HCT116 (cell line): ENCODE measurements around the gene STK32C. TPM values are rescaled to one million over a fixed set of nuclear protein-coding genes. Genes with fewer than 3 reads are reported as not detected.

Source experiments
- ATAC-seq: fragments of 200-7000 bp; cut with Tn5 transposase; 2 replicates; pipeline ENCODE4 v1.9.1; 2020; ENCODE audit warnings: mild to moderate bottlenecking, moderate library complexity
- BruUV-seq: library from RNA; stranded (reverse); fragments of 400-500 nt; replicated peaks from 2 replicates; lab custom pipeline; 2021; lab: Mats Ljungman, UMichigan
- CTCF ChIA-PET: fragments of 300-600 bp; sonication (Branson Sonifier 250); formaldehyde crosslinking; loops from one replicate; lab custom pipeline; 2021; ENCODE audit warnings: antibody characterized with exemption; lab: Charles Lee
- POLR2A ChIA-PET: fragments of 300-600, 350-600 bp; sonication (Branson Sonifier 250); formaldehyde crosslinking; loops from one replicate; lab custom pipeline; 2021; ENCODE audit warnings: antibody characterized with exemption; lab: Charles Lee
- RAD21 ChIA-PET, 2 experiments: fragments of 300-600 bp; sonication (Branson Sonifier 250); formaldehyde crosslinking; loops; one replicate each; lab custom pipeline; 2023; ENCODE audit warnings: low total read pairs in 2 of 2; ENCODE audit not compliant: uncharacterized antibody in 2 of 2, unreplicated experiment in 2 of 2, low non-redundant PET in 1 of 2; lab: Charles Lee
- DNase-seq: peaks from one replicate; pipeline ENCODE4 v3.0.0-alpha.2; 2010; ENCODE audit warnings: low read depth, low spot score
- H2AFZ ChIP-seq: fragments of 200-600 bp; shearing (Covaris generic), sonication (generic); 2 replicates; pipeline ENCODE4 v1.6.1; 2017; ENCODE audit warnings: low read depth, mixed run types, mixed read lengths, antibody characterized with exemption, low read length; ENCODE audit not compliant: poor library complexity, severe bottlenecking
- H3K27ac ChIP-seq: 2 replicates; pipeline ENCODE4 v1.5.1; 2012; ENCODE audit warnings: low read depth, low read length
- H3K27me3 ChIP-seq: fragments of 200-600 bp; sonication (generic); 2 replicates; pipeline ENCODE4 v1.6.1; 2016; ENCODE audit warnings: mixed run types, low read length, mixed read lengths; ENCODE audit not compliant: insufficient read depth
- H3K36me3 ChIP-seq, 2 experiments: fragments of 200-500 bp in 1 of 2; fragments of 200-600 bp in 1 of 2; sonication (Bioruptor generic) in 1 of 2; sonication (generic) in 1 of 2; 2 replicates each; pipeline versions ENCODE4 v1.5.1 to v1.6.1; 2014 to 2016; ENCODE audit warnings: low read length in 2 of 2, inconsistent platforms in 1 of 2, mixed read lengths in 1 of 2, mixed run types in 1 of 2; ENCODE audit not compliant: insufficient read depth in 2 of 2, control insufficient read depth in 1 of 2
- H3K4me1 ChIP-seq, 2 experiments: fragments of 200-600 bp in 1 of 2; sonication (generic) in 1 of 2; 2 replicates each; pipeline versions ENCODE4 v1.5.1 to v1.6.1; 2012 to 2017; ENCODE audit warnings: low read length in 2 of 2, inconsistent platforms in 1 of 2, mild to moderate bottlenecking in 1 of 2, mixed read lengths in 1 of 2, mixed run types in 1 of 2, moderate library complexity in 1 of 2; ENCODE audit not compliant: insufficient read depth in 2 of 2, control insufficient read depth in 1 of 2
- H3K4me2 ChIP-seq: fragments of 200-600 bp; sonication (generic); 2 replicates; pipeline ENCODE4 v1.6.1; 2017; ENCODE audit warnings: mixed run types, low read length, mixed read lengths
- H3K4me3 ChIP-seq, 2 experiments: fragments of 200-600 bp in 1 of 2; sonication (generic) in 1 of 2; replicated peaks in 1 of 2; 2 replicates each; pipeline ENCODE4 v1.5.1; 2011 to 2016; ENCODE audit warnings: low read length in 2 of 2, control low read depth in 1 of 2, low read depth in 1 of 2, mild to moderate bottlenecking in 1 of 2, mixed read lengths in 1 of 2, mixed run types in 1 of 2
- H3K79me2 ChIP-seq: fragments of 200-600 bp; sonication (generic); 2 replicates; pipeline ENCODE4 v1.6.1; 2017; ENCODE audit warnings: mild to moderate bottlenecking, mixed run types, low read length, moderate library complexity, mixed read lengths; ENCODE audit not compliant: insufficient read depth
- H3K9ac ChIP-seq: fragments of 200-600 bp; sonication (generic); 2 replicates; pipeline ENCODE4 v1.6.1; 2016; ENCODE audit warnings: low read length, mixed read lengths
- H3K9me2 ChIP-seq: fragments of 200-600 bp; sonication (generic), shearing (Covaris generic); 2 replicates; pipeline ENCODE4 v1.6.1; 2017; ENCODE audit warnings: mixed run types, mild to moderate bottlenecking, moderate library complexity; ENCODE audit not compliant: insufficient read depth
- H3K9me3 ChIP-seq, 2 experiments: fragments of 200-500 bp in 1 of 2; fragments of 200-600 bp in 1 of 2; sonication (Bioruptor generic) in 1 of 2; sonication (generic) in 1 of 2; 2 replicates each; pipeline ENCODE4 v1.6.1; 2014 to 2017; ENCODE audit warnings: low read length in 2 of 2, mixed read lengths in 2 of 2, inconsistent platforms in 1 of 2, low read depth in 1 of 2, mild to moderate bottlenecking in 1 of 2, mixed run types in 1 of 2, moderate library complexity in 1 of 2; ENCODE audit not compliant: control insufficient read depth in 1 of 2, insufficient read depth in 1 of 2
- H4K20me1 ChIP-seq: fragments of 200-600 bp; sonication (generic), shearing (Covaris generic); 2 replicates; pipeline ENCODE4 v1.6.1; 2017; ENCODE audit warnings: mixed run types, mild to moderate bottlenecking, moderate library complexity; ENCODE audit not compliant: insufficient read depth
- ATF3 ChIP-seq: IDR thresholded peaks from 2 replicates; pipeline ENCODE4 v1.6.1; 2012
- CBX3 ChIP-seq: IDR thresholded peaks from 2 replicates; pipeline ENCODE4 v1.6.1; 2012; ENCODE audit warnings: low read depth
- EGR1 ChIP-seq: IDR thresholded peaks from 2 replicates; pipeline ENCODE4 v1.6.1; 2012; ENCODE audit warnings: low read depth
- ELF1 ChIP-seq: IDR thresholded peaks from 2 replicates; pipeline ENCODE4 v1.6.1; 2012; ENCODE audit warnings: low read depth, borderline replicate concordance
- EZH2phosphoT487 ChIP-seq: fragments of 200-600 bp; IDR thresholded peaks from 2 replicates; pipeline ENCODE4 v1.6.1; 2018; ENCODE audit warnings: antibody characterized with exemption, borderline replicate concordance
- RAD21 ChIP-seq: IDR thresholded peaks from 2 replicates; pipeline ENCODE4 v1.6.1; 2012; ENCODE audit warnings: low read depth, mild to moderate bottlenecking
- REST ChIP-seq: IDR thresholded peaks from 2 replicates; pipeline ENCODE4 v1.6.1; 2012; ENCODE audit warnings: low read depth
- SP1 ChIP-seq: IDR thresholded peaks from 2 replicates; pipeline ENCODE4 v1.6.1; 2012; ENCODE audit warnings: low read depth
- ZFX ChIP-seq: fragments of 450-650 bp; IDR thresholded peaks from 2 replicates; pipeline ENCODE4 v1.6.1; 2017
- intact Hi-C: fragments of 100-400 bp; cut with micrococcal nuclease; formaldehyde crosslinking; loops from 2 replicates; pipeline ENCODE4 v1.10.0; 2022
- total RNA-seq: library from RNA; stranded (reverse); gene quantifications from one replicate; pipeline ENCODE4 v1.2.1, GENCODE V29; 2021; ENCODE audit not compliant: unreplicated experiment
- TF ChIP-seq, protein P1 (sequence below): IDR thresholded peaks from 2 replicates; pipeline ENCODE4 v1.6.1; 2011; ENCODE audit warnings: mild to moderate bottlenecking, low read length, moderate library complexity; ENCODE audit not compliant: insufficient replicate concordance; ENCODE audit errors: extremely low read depth

STK32C gene
- total RNA-seq, 1 experiment from 2014 or later: 29.7 TPM

DNA sequence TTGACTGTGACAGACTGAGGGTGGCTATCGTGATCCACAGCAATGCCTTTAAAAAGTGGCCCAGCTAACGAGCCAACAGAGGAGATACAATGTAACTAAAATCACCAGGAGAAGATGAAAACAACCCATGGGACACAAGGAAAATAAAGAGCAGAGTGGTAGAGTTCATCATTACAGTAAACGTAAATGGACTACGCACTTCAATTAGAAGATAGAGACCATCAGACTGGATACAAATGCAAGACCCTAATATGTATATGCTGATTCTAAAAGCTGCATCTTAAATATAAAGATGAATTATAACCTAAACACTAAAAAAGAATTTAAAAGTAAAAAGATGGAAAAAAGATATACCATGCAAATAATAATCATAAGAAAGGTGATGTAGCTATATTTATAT lies 6.6 kb upstream of the STK32C start (continued):
- TF ChIP-seq ZFX (no peak), REST (no peak), SP1 (no peak), EZH2phosphoT487 (no peak), EGR1 (no peak)
- TF ChIP-seq, protein P1, sequence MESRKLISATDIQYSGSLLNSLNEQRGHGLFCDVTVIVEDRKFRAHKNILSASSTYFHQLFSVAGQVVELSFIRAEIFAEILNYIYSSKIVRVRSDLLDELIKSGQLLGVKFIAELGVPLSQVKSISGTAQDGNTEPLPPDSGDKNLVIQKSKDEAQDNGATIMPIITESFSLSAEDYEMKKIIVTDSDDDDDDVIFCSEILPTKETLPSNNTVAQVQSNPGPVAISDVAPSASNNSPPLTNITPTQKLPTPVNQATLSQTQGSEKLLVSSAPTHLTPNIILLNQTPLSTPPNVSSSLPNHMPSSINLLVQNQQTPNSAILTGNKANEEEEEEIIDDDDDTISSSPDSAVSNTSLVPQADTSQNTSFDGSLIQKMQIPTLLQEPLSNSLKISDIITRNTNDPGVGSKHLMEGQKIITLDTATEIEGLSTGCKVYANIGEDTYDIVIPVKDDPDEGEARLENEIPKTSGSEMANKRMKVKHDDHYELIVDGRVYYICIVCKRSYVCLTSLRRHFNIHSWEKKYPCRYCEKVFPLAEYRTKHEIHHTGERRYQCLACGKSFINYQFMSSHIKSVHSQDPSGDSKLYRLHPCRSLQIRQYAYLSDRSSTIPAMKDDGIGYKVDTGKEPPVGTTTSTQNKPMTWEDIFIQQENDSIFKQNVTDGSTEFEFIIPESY: no peak

GRCh38 chr10:132313865-132314264 lies 6.1 kb upstream of the STK32C start:
- H2AFZ ChIP-seq: no peak overlapping the region
- H4K20me1 ChIP-seq: no peaks in the 10 kb centered on the region
- no peaks in the 10 kb centered on the region for H3K79me2 ChIP-seq
- H3K27ac ChIP-seq: no peak overlapping the region
- H3K4me1 ChIP-seq: peaks cover 10 to 18% of the 10 kb centered on the region in 2 experiments
- no peaks in the 10 kb centered on the region for H3K27me3 ChIP-seq
- ATAC-seq (no peak), DNase-seq (no peak)
- CTCF ChIA-PET: no interaction called here
- H3K9me2 ChIP-seq: no peaks in the 10 kb centered on the region
- no TSS peak for BruUV-seq
- no peak overlapping the region for H3K9ac ChIP-seq
- intact Hi-C loops: no loop called here
- POLR2A ChIA-PET: no interaction called here
- RAD21 ChIA-PET: no interaction called here
- H3K36me3 ChIP-seq: no peaks in the 10 kb centered on the region
- TF ChIP-seq ELF1 (no peak), CBX3 (no peak), EGR1 (no peak), ATF3 (no peak), RAD21 (no peak)
- TF ChIP-seq, protein P1: no peak
- H3K4me3 ChIP-seq: no peak overlapping the region
- H3K9me3 ChIP-seq: no peaks in the 10 kb centered on the region
- no peak overlapping the region for H3K4me2 ChIP-seq
